GM23248 (cell line): ENCODE data around the gene ABLIM3. TPM values are rescaled to one million over a fixed set of nuclear protein-coding genes. Genes with fewer than 3 reads are reported as not detected.
A peak's percentile ranks its signal among the peaks of the same experiment; 100 is the strongest.

Experiments
- DNase-seq: peaks from one replicate; pipeline ENCODE4 v3.0.0-alpha.2; 2015
- H2AFZ ChIP-seq: fragments of 200-600 bp; sonication (generic); 2 replicates; pipeline ENCODE4 v1.6.1; 2016; ENCODE audit warnings: antibody characterized with exemption
- H3F3A ChIP-seq: fragments of 200-600 bp; sonication (generic); 2 replicates; pipeline ENCODE4 v1.6.1; 2016; ENCODE audit warnings: mild to moderate bottlenecking, antibody characterized with exemption, mixed run types; ENCODE audit not compliant: insufficient read depth
- H3K27ac ChIP-seq: fragments of 200-600 bp; sonication (generic); 2 replicates; pipeline ENCODE4 v1.5.1; 2016; ENCODE audit warnings: mild to moderate bottlenecking
- H3K27me3 ChIP-seq: fragments of 200-600 bp; sonication (generic); replicated peaks from 2 replicates; pipeline ENCODE4 v1.6.1; 2016; ENCODE audit warnings: mild to moderate bottlenecking; ENCODE audit not compliant: insufficient read depth
- H3K36me3 ChIP-seq: fragments of 200-600 bp; sonication (generic); 2 replicates; pipeline ENCODE4 v1.6.1; 2016; ENCODE audit warnings: low read depth, mild to moderate bottlenecking
- H3K4me1 ChIP-seq: fragments of 200-600 bp; sonication (generic); 2 replicates; pipeline ENCODE4 v1.6.1; 2016; ENCODE audit warnings: mild to moderate bottlenecking; ENCODE audit not compliant: insufficient read depth
- H3K4me2 ChIP-seq: fragments of 200-600 bp; sonication (generic); one replicate; pipeline ENCODE4 v1.6.1; 2016; ENCODE audit warnings: mild to moderate bottlenecking; ENCODE audit not compliant: unreplicated experiment
- H3K4me3 ChIP-seq: fragments of 200-600 bp; sonication (generic); 2 replicates; pipeline ENCODE4 v1.5.1; 2016; ENCODE audit warnings: mild to moderate bottlenecking
- H3K79me2 ChIP-seq: fragments of 200-600 bp; sonication (generic); 2 replicates; pipeline ENCODE4 v1.6.1; 2016; ENCODE audit warnings: mild to moderate bottlenecking; ENCODE audit not compliant: insufficient read depth
- H3K9ac ChIP-seq: fragments of 200-600 bp; sonication (generic); 2 replicates; pipeline ENCODE4 v1.6.1; 2016; ENCODE audit warnings: mild to moderate bottlenecking
- H3K9me2 ChIP-seq: fragments of 200-600 bp; sonication (generic); 2 replicates; pipeline ENCODE4 v1.6.1; 2016; ENCODE audit warnings: mixed run types, mild to moderate bottlenecking, moderate library complexity; ENCODE audit not compliant: insufficient read depth
- H3K9me3 ChIP-seq: fragments of 200-600 bp; sonication (generic); one replicate; pipeline ENCODE4 v1.6.1; 2017; ENCODE audit warnings: low read depth
- H4K20me1 ChIP-seq: fragments of 200-600 bp; sonication (generic); 2 replicates; pipeline ENCODE4 v1.6.0; 2016; ENCODE audit not compliant: insufficient read depth
- EZH2 ChIP-seq: fragments of 200-600 bp; sonication (generic); IDR thresholded peaks from 2 replicates; pipeline ENCODE4 v1.6.1; 2018; ENCODE audit warnings: antibody characterized with exemption, mild to moderate bottlenecking; ENCODE audit not compliant: insufficient read depth, poor library complexity, severe bottlenecking
- EZH2phosphoT487 ChIP-seq: fragments of 200-600 bp; sonication (generic); IDR thresholded peaks from 2 replicates; pipeline ENCODE4 v1.6.1; 2018; ENCODE audit warnings: antibody characterized with exemption, moderate library complexity, mild to moderate bottlenecking, low read depth; ENCODE audit not compliant: insufficient read depth
- WGBS, 2 experiments: methylation state at CpG; one replicate each; pipeline ENCODE4 v1.1.6; 2015 to 2017; ENCODE audit warnings: low lambda C conversion rate in 2 of 2, low coverage in 1 of 2; ENCODE audit errors: missing lambda C conversion rate in 2 of 2; 5-methylcytosine and 5-hydroxymethylcytosine counted together
- in situ Hi-C: fragments of 300-500 bp; cut with MboI; formaldehyde crosslinking; loops from 2 replicates; pipeline ENCODE4 v1.15.0; 2020
- polyA plus RNA-seq: library from polyadenylated mRNA; unstranded; fragments of >200 nt; fragmentation: Nextera tagmentation; extraction: Ambion mirVana; gene quantifications from 2 replicates; pipeline ENCODE4 v1.2.1, GENCODE V29; 2016
- total RNA-seq: library from RNA; depleted of rRNA; stranded (reverse); fragments of >200 nt; shearing (Covaris generic); gene quantifications from 2 replicates; pipeline ENCODE4 v1.2.3, GENCODE V29; 2014

Gene ABLIM3
- total and polyA plus RNA-seq, 2 experiments from 2014 or later: 7.9 to 11.4 TPM

DNA sequence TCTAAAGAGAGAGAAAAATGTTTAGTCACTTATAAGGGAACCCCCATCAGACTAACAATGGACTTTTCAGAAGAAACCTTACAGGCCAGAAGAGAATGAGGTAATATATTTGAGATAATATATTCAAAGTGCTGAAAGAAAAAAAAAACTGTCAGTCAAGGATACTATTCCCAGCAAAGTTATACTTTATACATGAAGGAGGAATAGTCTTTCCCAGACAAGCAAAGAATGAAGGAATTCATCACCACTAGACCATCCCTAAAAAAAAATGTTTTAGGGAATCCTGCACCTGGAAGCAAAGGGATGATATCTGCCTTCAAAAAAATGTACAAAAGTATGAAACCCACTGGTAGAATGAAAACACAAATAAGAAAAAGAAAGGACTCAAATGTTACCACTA is 41.0 kb upstream of the ABLIM3 start:
- no peak overlapping the region for H3K4me2 ChIP-seq

DNA sequence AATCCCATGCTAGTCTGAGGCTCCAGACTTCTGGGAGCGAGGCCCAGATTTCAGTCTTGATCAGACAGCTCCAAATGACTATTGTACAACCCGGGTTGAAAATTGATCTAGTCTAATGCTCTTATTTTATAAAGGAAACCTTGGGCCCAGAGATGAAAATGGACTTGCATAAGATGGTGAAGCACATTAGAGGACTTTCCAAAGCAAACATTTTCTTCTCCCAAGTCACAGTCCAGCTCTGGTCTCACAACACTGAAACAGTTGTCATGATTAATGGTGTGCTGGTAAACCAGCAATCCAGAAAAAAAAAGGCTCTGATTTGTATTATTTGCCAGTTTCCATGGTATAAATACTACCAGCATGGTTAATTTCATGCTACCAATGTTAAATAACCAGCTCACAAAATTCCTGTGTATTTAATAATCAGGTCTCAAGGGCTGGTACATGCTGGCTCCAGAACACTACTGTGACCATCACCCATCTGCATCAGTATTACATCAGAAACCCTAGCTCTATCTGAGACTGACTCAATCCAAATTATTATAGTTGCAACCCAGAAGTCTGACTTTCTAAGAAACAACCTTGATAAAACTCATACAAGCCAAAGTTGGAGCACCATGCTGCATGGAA is 32.5 kb upstream of the ABLIM3 start:
- H4K20me1 ChIP-seq: no peaks in the 10 kb centered on the region
- no peaks in the 10 kb centered on the region for H3K9me2 ChIP-seq
- H3F3A ChIP-seq: peaks cover 15% of the 10 kb centered on the region
- DNase-seq: peak; percentile 65
- H3K27ac ChIP-seq: peak overlapping the region; percentile 18
- no peak overlapping the region for H3K4me3 ChIP-seq
- 72 to 80% methylated on average over 2 of the region's 2 CpGs for WGBS, 2 experiments
- no peaks in the 10 kb centered on the region for H3K36me3 ChIP-seq
- H3K9ac ChIP-seq: no peak overlapping the region
- no peak overlapping the region for H2AFZ ChIP-seq
- no peaks in the 10 kb centered on the region for H3K9me3 ChIP-seq
- in situ Hi-C loops: loop anchor here (25.0 kb wide), 2 partner anchors 671 to 921 kb away; no protein-coding TSS in a partner anchor
- H3K4me2 ChIP-seq: no peak overlapping the region
- H3K27me3 ChIP-seq: no peaks in the 10 kb centered on the region
- no peaks in the 10 kb centered on the region for H3K79me2 ChIP-seq
- H3K4me1 ChIP-seq: peaks cover 9% of the 10 kb centered on the region
- TF ChIP-seq EZH2phosphoT487: no peak
- no peak for TF ChIP-seq EZH2

More for the DNA sequence above, 41.0 kb upstream of the ABLIM3 start:
- no peaks in the 10 kb centered on the region for H3K9me3 ChIP-seq
- H3K27ac ChIP-seq: no peak overlapping the region
- 0 out of 2 replicates have a peak, but pooled peaks cover 9% of the 10 kb centered on the region for H3K27me3 ChIP-seq
- in situ Hi-C loops: loop anchor here (25.0 kb wide), 2 partner anchors 663 to 913 kb away; no protein-coding TSS in a partner anchor
- H2AFZ ChIP-seq: no peak overlapping the region
- no peaks in the 10 kb centered on the region for H3K79me2 ChIP-seq
- H3K9ac ChIP-seq: no peak overlapping the region
- no peaks in the 10 kb centered on the region for H4K20me1 ChIP-seq
- no peaks in the 10 kb centered on the region for H3K9me2 ChIP-seq
- H3F3A ChIP-seq: no peaks in the 10 kb centered on the region
- no peaks in the 10 kb centered on the region for H3K36me3 ChIP-seq
- no peaks in the 10 kb centered on the region for H3K4me1 ChIP-seq
- no peak overlapping the region for H3K4me3 ChIP-seq
- no peak for TF ChIP-seq EZH2phosphoT487
- no peak for TF ChIP-seq EZH2
- no peak for DNase-seq

DNA sequence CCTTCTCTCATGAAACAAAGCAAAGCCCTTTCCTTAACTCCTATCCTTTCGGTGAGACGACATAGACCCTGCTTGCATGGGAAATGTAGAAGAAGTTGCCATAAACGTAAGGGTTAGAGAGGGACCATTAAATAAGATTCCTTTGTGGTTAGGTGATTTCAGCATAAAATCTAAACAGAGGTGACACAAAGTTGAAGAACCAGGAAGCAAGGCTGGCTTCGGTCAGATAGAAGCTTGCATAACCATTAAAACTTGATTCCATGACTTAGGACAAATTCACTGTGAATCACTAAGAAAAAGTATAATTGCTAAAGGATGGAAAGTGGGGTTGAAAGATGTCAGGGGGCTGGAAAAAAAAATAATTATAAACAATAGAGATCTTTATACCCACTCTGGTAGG is 30.9 kb upstream of the ABLIM3 start:
- no peak overlapping the region for H3K4me3 ChIP-seq
- no peaks in the 10 kb centered on the region for H3K9me2 ChIP-seq
- 64 to 70% methylated on average over 4 of the region's 4 CpGs for WGBS, 2 experiments
- no peaks in the 10 kb centered on the region for H4K20me1 ChIP-seq
- H2AFZ ChIP-seq: no peak overlapping the region
- DNase-seq: peak; percentile 32
- H3K4me2 ChIP-seq: no peak overlapping the region
- no peaks in the 10 kb centered on the region for H3K9me3 ChIP-seq
- H3K27me3 ChIP-seq: no peaks in the 10 kb centered on the region
- in situ Hi-C loops: loop anchor here (25.0 kb wide), 2 partner anchors 673 to 923 kb away; no protein-coding TSS in a partner anchor
- H3K36me3 ChIP-seq: no peaks in the 10 kb centered on the region
- peaks cover 24% of the 10 kb centered on the region for H3F3A ChIP-seq
- H3K4me1 ChIP-seq: peaks cover 18% of the 10 kb centered on the region
- H3K27ac ChIP-seq: no peak overlapping the region
- TF ChIP-seq EZH2phosphoT487: no peak
- no peak for TF ChIP-seq EZH2
- no peak overlapping the region for H3K9ac ChIP-seq
- H3K79me2 ChIP-seq: no peaks in the 10 kb centered on the region

DNA sequence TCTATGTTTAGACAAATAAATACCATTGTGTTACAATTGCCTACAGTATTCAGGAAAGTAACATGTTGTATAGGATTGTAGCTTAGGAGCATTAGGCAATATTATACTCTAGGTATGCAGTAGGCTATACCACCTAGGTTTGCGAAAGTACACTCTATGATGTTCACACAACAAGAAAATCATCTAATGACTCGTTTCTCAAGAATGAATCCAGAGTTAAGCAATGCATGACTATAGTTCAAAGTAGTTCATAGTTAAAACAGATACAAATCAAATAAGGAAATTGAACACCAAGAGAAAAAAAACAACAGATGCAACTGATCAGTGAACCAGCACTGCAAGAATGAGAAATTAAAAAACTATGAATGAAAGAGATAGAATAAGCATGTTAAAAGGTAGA is 27.6 kb upstream of the ABLIM3 start:
- Histone ChIP-seq H3F3A (peaks cover 20% of the 10 kb centered on the region), H2AFZ (no peak overlapping the region), H3K9ac (no peak overlapping the region; the same call in 1 of the 2 replicates), H3K36me3 (no peaks in the 10 kb centered on the region), H3K9me2 (no peaks in the 10 kb centered on the region), H4K20me1 (no peaks in the 10 kb centered on the region), H3K4me1 (peaks cover 15% of the 10 kb centered on the region), H3K4me3 (0 out of 2 replicates have a peak overlapping the region, but pooled peaks have one; percentile 3), H3K4me2 (peak overlapping the region; percentile 37), H3K27me3 (no peaks in the 10 kb centered on the region), H3K79me2 (no peaks in the 10 kb centered on the region), H3K27ac (peak overlapping the region; percentile 19; the same call in 1 of the 2 replicates), H3K9me3 (no peaks in the 10 kb centered on the region)
- in situ Hi-C loops: loop anchor here (25.0 kb wide), 2 partner anchors 676 to 926 kb away; no protein-coding TSS in a partner anchor
- TF ChIP-seq EZH2phosphoT487: no peak
- peak; percentile 77 for DNase-seq
- 19 to 25% methylated on average over 2 of the region's 2 CpGs for WGBS, 2 experiments
